AG08396 (cell line): ENCODE measurements around the gene FBXW4.

Experiments
- DNase-seq: peaks from one replicate; pipeline ENCODE4 v3.0.0; 2012; ENCODE audit warnings: low spot score, mixed read lengths

The FBXW4 gene

DNA sequence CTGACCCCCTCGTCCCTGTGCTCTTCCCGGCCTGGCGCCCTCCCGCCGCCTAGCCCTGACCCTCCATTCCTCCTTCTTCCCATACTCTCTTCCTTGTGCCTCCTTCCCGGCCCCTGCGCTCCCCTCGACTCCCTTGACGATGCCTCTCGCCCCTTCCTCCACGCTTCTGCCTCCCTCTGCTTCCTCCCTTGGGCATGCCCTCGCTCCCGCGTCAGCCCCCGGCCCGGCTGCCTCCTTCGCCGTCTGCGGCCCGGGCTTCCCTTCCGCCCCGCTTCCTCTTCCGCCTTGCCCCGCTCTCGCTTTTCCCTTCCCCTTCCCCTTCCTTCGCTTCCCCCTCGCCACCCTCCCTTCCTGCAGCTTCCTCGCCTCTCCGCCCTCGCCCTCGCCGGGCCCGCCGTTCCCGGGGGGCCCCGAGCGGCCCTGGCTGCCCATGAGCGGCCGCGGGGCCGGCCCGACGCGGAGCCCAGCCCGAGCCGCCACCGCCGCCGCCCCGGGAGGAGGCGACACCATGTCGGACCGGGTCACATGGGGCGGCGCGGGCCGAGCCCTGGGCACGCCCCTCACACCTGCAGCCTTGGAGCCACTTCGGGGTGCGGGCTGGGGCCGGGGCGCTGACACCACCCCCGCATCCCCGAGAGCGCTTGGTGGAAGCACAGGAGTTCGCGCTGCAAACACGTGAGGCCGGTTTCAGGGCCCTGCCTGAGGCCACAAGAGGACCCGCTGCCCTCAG, at the start of gene FBXW4:
Gene FBXW4 (minus strand): TSS at position 497 of the 730 bp plus-strand sequence. CDS start 65 bp downstream, at position 432.
- DNase-seq, result peak; percentile 76

DNA sequence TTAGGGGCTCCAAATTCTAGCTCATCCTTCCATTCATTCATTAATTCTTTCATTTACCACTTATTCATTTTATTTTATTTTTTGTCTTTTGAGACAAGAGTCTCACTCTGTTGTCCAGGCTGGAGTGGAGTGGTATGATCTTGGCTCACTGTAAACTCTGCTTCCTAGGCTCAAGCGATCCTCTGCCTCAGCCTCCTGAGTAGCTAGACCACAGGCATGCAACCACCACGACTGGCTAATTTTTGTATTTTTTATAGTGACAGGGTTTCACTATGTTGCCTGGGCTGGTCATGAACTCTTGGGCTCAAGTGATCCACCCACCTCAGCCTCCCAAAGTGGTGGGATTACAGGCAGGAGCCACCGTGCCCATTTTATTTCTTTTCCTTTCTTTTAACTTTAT, 49.3 kb upstream of the FBXW4 start:
- no peak for DNase-seq

- DNase-seq, result no peak
Observed at GRCh38 chr10:101741938-101742337, 47.0 kb upstream of the FBXW4 start.

GRCh38 chr10:101736666-101737065, 41.7 kb upstream of the FBXW4 start:
- DNase-seq, result no peak

DNA sequence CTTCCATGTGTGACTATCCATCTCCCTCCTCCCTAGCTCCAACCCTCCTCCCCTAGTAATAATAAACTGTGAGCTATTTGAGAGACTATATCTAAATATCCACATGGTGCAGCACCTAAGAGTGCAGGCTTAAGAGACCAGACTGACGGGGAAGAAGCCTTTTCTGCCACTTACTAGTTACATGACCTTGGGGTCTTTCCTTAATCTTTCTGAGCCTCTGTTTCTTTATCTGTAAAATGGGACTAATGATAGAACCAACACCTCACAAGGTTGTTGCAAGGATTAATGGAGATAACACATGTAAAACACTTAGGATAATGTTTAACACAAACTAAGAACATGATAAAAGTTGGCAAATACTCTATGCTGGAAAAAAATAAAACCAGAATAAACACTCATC, 37.1 kb upstream of the FBXW4 start:
- no peak for DNase-seq

- DNase-seq, result no peak
Observed at GRCh38 chr10:101726115-101726387, 31.1 kb upstream of the FBXW4 start.

DNA sequence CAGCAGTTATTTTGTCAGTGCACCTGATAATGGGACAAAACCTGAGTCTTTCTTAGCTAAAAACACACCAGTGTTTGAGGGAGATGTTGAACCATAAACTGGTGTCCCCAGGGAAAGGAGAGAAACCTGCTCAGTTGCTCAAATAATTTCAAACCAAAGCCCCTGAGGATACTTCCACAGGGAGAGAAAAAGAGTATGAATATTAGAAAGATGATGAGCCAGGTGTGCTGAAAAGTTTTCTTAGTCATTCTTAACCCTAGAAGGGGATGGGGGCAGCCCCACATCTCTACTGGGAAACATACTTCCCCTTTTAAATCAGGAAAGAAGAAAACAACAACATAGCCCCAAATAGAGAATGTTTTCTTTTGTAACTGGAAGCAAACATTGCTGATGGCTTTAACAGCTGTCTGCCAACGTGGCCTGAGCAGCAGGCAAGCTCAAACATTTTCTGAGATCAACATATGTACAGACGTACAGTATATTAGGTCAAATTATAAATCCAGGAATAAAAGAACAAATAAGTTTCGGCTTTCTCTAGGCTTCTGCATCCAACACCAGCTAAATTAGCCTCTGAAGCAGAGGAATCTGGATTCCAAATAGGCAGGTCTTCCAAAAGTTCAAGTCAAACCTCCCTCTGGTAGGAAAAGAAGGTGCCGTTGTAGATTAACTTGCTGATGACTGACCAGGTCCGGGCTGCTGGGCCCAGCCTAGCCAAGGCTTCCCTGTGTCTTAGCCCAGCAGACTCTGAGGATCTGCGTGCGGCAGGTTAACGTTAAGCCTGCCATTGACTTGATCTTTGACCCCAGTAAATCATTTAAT, 30.5 kb upstream of the FBXW4 start:
- DNase-seq, result no peak

- no peak for DNase-seq
Observed at GRCh38 chr10:101724446-101724845, 29.5 kb upstream of the FBXW4 start.

DNA sequence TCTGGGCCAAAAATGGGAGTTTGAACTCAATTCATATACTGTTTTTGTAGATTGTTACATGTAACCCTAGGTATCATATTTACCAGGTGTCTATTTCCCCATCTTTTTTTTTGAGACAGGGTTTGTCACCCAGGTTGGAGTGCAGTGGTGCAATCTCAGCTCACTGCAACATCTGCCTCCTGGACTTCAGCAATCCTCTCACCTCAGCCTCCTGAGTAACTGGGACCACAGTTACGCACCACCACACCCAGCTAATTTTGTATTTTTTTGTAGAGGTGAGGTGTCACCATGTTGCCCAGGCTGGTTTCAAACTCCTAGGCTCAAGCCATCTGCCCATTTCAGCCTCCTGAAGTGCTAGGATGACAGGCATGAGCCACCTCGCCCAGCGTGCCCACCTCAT, 28.2 kb upstream of the FBXW4 start:
- DNase-seq, result no peak

GRCh38 chr10:101721806-101722205, 26.8 kb upstream of the FBXW4 start:
- no peak for DNase-seq

GRCh38 chr10:101720606-101721230, 25.7 kb upstream of the FBXW4 start:
- DNase-seq, result no peak

- DNase-seq, result no peak
Observed at GRCh38 chr10:101718690-101719275, 23.8 kb upstream of the FBXW4 start.

- no peak for DNase-seq
Observed at GRCh38 chr10:101716891-101717659, 22.1 kb upstream of the FBXW4 start.

- DNase-seq, result no peak
Observed at GRCh38 chr10:101712997-101713396, 18.0 kb upstream of the FBXW4 start.

DNA sequence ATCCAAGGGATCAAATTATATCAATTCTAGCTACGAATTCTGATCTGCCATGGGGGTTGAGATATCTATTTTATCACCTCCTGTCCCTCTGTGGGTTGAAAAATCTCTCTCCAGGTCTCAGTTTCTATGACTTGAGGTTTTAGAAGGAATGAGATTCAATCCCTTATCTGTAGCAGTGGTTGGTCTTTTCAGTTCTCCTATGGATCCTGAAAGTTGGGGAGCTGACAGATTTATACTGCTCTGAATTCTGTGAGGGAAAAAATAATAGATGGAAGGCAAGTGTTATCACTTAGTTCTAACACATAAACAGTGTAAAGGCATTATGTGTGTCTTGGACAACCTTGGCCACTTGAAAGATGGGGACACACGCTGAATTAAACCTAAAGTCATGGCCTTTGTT, 15.8 kb upstream of the FBXW4 start:
- no peak for DNase-seq

DNA sequence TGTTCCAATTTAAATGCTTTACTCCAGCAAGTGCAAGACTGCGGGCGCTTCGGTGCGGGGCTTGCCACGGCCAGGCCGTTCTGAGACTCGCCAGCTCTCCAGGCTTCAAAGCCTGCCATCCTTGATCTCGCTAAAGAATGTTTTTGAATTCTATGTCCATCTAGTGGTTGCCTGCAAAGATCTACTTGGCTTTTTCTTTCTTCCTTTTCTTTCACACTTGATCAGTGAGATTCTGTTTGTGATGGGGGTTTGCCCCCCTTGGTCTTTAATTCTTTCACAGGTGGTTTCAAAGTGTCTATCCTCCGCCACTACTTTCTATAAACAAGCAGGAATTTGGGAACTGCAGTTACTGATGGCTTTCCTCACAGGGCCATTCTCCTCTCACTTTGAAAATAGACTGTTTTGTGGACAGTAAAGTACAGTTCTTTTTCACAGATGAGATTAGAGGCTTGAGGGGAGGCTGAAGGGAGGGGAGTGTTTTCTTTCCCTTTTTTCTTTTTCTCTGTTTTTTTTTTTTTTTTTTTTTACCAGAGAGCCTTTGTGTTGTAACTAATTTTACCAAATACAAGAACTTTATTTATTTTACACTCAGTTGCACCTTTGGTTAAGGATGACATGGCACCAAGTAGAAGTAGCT, 15.2 kb upstream of the FBXW4 start:
- DNase-seq, result no peak

GRCh38 chr10:101709359-101710058, 14.5 kb upstream of the FBXW4 start:
- DNase-seq, result no peak

GRCh38 chr10:101708870-101709269, 13.9 kb upstream of the FBXW4 start:
- no peak for DNase-seq

DNA sequence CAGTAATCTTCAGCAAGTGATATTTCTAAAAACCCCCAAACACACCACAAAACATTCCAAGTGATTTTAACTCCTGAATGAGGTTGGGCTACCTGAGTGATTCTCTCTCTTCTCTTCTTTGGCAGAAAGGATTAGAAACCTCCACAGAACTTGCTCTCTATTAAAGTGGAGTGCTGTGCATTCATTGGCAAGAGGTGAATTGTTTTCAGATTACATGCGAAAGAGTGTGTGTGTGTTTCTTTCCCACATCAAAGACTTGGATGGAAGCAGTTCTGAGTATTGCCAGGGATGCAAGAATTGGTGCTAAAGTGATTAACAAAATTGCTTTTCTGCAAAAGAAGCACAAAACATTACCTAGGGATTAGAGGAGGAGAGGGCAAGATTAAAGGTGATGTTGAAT, 13.1 kb upstream of the FBXW4 start:
- DNase-seq, result no peak

DNA sequence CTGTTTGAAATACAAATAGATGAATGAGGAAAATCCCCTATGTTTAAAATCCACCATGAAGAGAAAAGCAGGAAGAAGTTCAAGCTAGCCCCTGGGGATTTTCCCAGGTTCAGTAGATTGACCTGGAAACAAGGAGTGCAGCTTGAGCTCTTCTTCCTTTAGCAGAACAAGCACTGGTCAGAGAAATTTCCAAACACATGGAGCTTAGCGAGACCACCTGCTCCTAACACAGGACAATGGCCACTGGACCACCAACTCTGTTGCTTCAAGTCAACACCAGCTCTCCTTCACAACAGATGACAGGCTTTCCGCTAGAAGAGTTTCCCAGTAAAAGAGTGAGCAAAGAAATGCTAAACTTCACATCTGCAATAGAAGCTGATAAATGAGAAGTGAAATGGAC, 9.4 kb upstream of the FBXW4 start:
- DNase-seq, result no peak

DNA sequence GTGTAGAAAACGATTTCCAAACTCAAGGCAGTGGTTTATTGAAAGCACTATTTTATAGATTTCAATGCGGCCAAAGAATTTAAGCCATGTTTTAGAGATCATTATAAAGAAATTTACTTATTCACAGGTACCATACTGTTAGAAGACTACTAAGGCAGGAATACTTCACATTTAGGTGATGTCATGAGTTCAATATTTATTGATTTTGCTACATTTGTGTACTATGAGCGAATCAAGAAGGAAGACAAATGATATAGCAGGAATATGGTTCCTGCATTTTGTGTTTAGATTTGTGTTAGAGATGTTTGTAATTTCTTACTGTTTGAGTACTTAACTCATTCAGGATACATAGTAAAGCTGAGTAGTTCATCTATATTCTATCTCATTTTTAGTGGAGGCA, 1.7 kb upstream of the FBXW4 start:
- DNase-seq, result no peak
